Measurements from ENCODE around the gene ANKRD1.
"Not testable (repeated sequence)": the region's sequence is repeated elsewhere in the genome, so short reads cannot be mapped to it uniquely, and the experiment has no call there.

The ANKRD1 gene

GRCh38 chr10:90912854-90913479 is 7.9 kb downstream of the ANKRD1 start:
- Histone ChIP-seq H3K4me1 (peaks cover 0 to 10% (median 0%) of the 10 kb centered on the region in 4 donors), H3K4me3 (no peak overlapping the region), H3K36me3 (peaks cover 0 to under 1% (median 0%) of the 10 kb centered on the region in 3 donors), H3K9me3 (no peaks in the 10 kb centered on the region), H3K27ac (no peak overlapping the region), H3K27me3 (no peaks in the 10 kb centered on the region)
- intact Hi-C loops (cut with DNase I; ENCODE audit: low total_unique reads): loop anchor here (5.0 kb wide), 1 partner anchor 339 kb away; no protein-coding TSS in a partner anchor
- TF ChIP-seq CTCF (IDR thresholded peaks at IDR 0.05): no peak
- DNase-seq: no peak

GRCh38 chr10:90912174-90912573 is 8.7 kb downstream of the ANKRD1 start:
- intact Hi-C loops (cut with DNase I; ENCODE audit: low total_unique reads): loop anchor here (5.0 kb wide), 1 partner anchor 340 kb away; no protein-coding TSS in a partner anchor
- no peak overlapping the region for H3K4me3 ChIP-seq

GRCh38 chr10:90911133-90912051 is 9.5 kb downstream of the ANKRD1 start:
- Histone ChIP-seq H3K36me3 (peaks cover 0 to 10% (median 0%) of the 10 kb centered on the region in 3 donors), H3K9me3 (no peaks in the 10 kb centered on the region), H3K4me3 (no peak overlapping the region), H3K27ac (no peak overlapping the region), H3K4me1 (peaks cover 0 to 10% (median 0%) of the 10 kb centered on the region in 4 donors), H3K27me3 (no peaks in the 10 kb centered on the region)
- DNase-seq: peak; percentile 59 to 69
- intact Hi-C loops (cut with DNase I; ENCODE audit: low total_unique reads): loop anchor here (5.0 kb wide), 1 partner anchor 341 kb away; no protein-coding TSS in a partner anchor
- peak; percentile 80 to 88 for TF ChIP-seq CTCF (IDR thresholded peaks at IDR 0.05)

More at GRCh38 chr10:90912174-90912573, 8.7 kb downstream of the ANKRD1 start:
- no peak for TF ChIP-seq CTCF (IDR thresholded peaks at IDR 0.05)
- no peaks in the 10 kb centered on the region for H3K9me3 ChIP-seq
- no peaks in the 10 kb centered on the region for H3K27me3 ChIP-seq
- peaks cover 0 to 10% (median 0%) of the 10 kb centered on the region in 4 donors for H3K4me1 ChIP-seq
- H3K36me3 ChIP-seq: peaks cover 0 to 8% (median 0%) of the 10 kb centered on the region in 3 donors
- H3K27ac ChIP-seq: no peak overlapping the region
- DNase-seq: no peak

DNA sequence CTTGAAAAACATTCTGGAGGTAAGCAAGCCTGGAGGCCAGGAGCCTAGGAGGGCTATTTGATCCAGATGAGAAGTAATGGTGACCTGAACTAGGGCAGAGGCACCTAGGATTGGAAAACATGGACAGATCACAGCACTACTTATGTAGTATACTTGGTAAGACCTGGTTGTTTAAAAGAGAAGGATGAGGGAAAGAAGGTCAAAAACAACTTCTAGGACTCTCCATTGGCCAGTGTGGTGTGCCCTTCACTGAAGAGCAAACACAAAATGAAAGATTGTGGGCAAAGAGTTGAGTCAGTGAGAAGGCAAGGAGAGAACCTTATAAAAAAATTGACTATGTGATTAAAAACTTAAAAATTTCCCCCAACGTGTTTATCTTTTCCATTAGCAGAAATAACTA is 14.3 kb downstream of the ANKRD1 start:
- H3K4me3 ChIP-seq: no peak overlapping the region
- H3K27ac ChIP-seq: no peak overlapping the region
- intact Hi-C loops (cut with DNase I; ENCODE audit: low total_unique reads): no loop called here
- H3K36me3 ChIP-seq: peaks cover 15 to 36% (median 26%) of the 10 kb centered on the region in 3 donors
- no peak for DNase-seq
- H3K27me3 ChIP-seq: no peaks in the 10 kb centered on the region
- no peaks in the 10 kb centered on the region for H3K9me3 ChIP-seq
- TF ChIP-seq CTCF (IDR thresholded peaks at IDR 0.05): no peak
- no peaks in the 10 kb centered on the region for H3K4me1 ChIP-seq

GRCh38 chr10:90905925-90906324 is 15.0 kb downstream of the ANKRD1 start:
- H3K4me1 ChIP-seq: no peaks in the 10 kb centered on the region
- no peak for TF ChIP-seq CTCF (IDR thresholded peaks at IDR 0.05)
- peaks cover 15 to 41% (median 28%) of the 10 kb centered on the region in 3 donors for H3K36me3 ChIP-seq
- no peak overlapping the region for H3K4me3 ChIP-seq
- no peak overlapping the region for H3K27ac ChIP-seq
- no peaks in the 10 kb centered on the region for H3K9me3 ChIP-seq
- H3K27me3 ChIP-seq: no peaks in the 10 kb centered on the region
- DNase-seq: no peak
- intact Hi-C loops (cut with DNase I; ENCODE audit: low total_unique reads): no loop called here

GRCh38 chr10:90896916-90897315 is 24.0 kb downstream of the ANKRD1 start:
- H3K27ac ChIP-seq; H3K27me3 ChIP-seq; H3K4me1 ChIP-seq; H3K9me3 ChIP-seq; DNase-seq; H3K4me3 ChIP-seq; intact Hi-C loops (cut with DNase I; ENCODE audit: low total_unique reads): not testable (repeated sequence)
- peaks cover 41 to 75% (median 44%) of the 10 kb centered on the region in 3 donors for H3K36me3 ChIP-seq
